Adrenal gland (tissue), 5 donors: Measurements from ENCODE around the gene SPDYE5.

Source experiments
- POLR2A ChIP-seq, 2 donors: fragments of 450-650 bp; IDR thresholded peaks; one replicate each; pipeline ENCODE4 v1.6.1; 2017; ENCODE audit warnings: antibody characterized with exemption in 2 of 2, mild to moderate bottlenecking in 2 of 2, moderate library complexity in 1 of 2
- TF ChIP-seq, protein P1 (sequence below), 6 experiments: fragments of 450-650 bp in 4 of 6; fragments of 200-600 bp in 2 of 6; sonication (generic) in 1 of 6; IDR thresholded peaks; 1 replicate in 5 of 6; 2 replicates in 1 of 6; pipeline versions ENCODE4 v1.5.1 to v1.8.0; 2016 to 2021; ENCODE audit warnings: antibody characterized with exemption in 6 of 6, mild to moderate bottlenecking in 2 of 6, moderate library complexity in 1 of 6
- donor health status: DM: no; HTN: no; CAD: no.

DNA sequence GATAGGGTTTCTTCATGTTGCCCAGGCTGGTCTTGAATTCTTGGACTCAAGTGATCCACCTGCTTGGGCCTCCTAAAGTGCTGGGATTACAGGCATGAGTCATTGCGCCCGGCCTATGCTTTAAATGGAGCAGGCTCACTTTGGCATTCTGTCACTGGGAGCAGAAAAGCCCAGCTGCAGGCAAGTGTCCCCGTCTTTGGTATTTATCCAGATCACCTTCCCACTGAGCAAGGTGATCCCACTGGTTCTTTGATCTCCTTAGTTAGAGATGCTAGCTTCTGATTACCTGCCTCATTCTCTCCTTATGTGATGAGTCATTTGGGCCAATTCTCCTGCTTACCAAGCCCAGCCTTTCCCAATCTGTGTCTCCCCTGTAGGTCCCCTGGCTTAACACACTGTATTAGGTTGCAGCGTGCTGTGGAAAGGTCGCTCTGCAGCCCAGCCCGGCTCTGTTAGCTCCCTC, 39.3 kb downstream of the SPDYE5 start:
- TF ChIP-seq, protein P1, sequence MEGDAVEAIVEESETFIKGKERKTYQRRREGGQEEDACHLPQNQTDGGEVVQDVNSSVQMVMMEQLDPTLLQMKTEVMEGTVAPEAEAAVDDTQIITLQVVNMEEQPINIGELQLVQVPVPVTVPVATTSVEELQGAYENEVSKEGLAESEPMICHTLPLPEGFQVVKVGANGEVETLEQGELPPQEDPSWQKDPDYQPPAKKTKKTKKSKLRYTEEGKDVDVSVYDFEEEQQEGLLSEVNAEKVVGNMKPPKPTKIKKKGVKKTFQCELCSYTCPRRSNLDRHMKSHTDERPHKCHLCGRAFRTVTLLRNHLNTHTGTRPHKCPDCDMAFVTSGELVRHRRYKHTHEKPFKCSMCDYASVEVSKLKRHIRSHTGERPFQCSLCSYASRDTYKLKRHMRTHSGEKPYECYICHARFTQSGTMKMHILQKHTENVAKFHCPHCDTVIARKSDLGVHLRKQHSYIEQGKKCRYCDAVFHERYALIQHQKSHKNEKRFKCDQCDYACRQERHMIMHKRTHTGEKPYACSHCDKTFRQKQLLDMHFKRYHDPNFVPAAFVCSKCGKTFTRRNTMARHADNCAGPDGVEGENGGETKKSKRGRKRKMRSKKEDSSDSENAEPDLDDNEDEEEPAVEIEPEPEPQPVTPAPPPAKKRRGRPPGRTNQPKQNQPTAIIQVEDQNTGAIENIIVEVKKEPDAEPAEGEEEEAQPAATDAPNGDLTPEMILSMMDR (IDR thresholded peaks at IDR 0.05) = no peak
- no peak for TF ChIP-seq POLR2A (IDR thresholded peaks at IDR 0.05)
